SK-N-SH (cell line): ENCODE results near the gene SLC13A1. TPM values are rescaled to one million over a fixed set of nuclear protein-coding genes. Genes with fewer than 3 reads are reported as not detected.

ENCODE experiments used
- CTCF ChIA-PET: fragments of 300-600, 350-600 bp; formaldehyde crosslinking; extraction: SDS; loops from one replicate; lab custom pipeline; 2021; lab: Yijun Ruan, JAX
- POLR2A ChIA-PET: fragments of 350-600 bp; sonication (Branson Sonifier 250); formaldehyde crosslinking; extraction: SDS; loops from one replicate; lab custom pipeline; 2020; ENCODE audit warnings: antibody characterized with exemption, inconsistent platforms; lab: Yijun Ruan, JAX
- DNase-seq: peaks from one replicate; pipeline ENCODE4 v3.0.0; 2012
- H2AFZ ChIP-seq: fragments of 200-600 bp; sonication (generic); 2 replicates; pipeline ENCODE4 v1.8.1; 2016; ENCODE audit warnings: antibody characterized with exemption, mild to moderate bottlenecking, low read depth
- H3F3A ChIP-seq: fragments of 200-600 bp; sonication (generic); replicated peaks from 2 replicates; pipeline ENCODE3; 2016; ENCODE audit warnings: antibody characterized with exemption, mild to moderate bottlenecking; ENCODE audit not compliant: insufficient read depth
- H3K27ac ChIP-seq, 2 experiments: fragments of 200-500 bp in 1 of 2; fragments of 200-600 bp in 1 of 2; sonication (Bioruptor generic) in 1 of 2; sonication (generic), shearing (Covaris generic) in 1 of 2; 2 replicates each; pipeline versions ENCODE4 v1.5.1 to v1.6.1; 2014 to 2016; ENCODE audit warnings: low read depth in 2 of 2, inconsistent platforms in 1 of 2, low read length in 1 of 2, mild to moderate bottlenecking in 1 of 2, mixed read lengths in 1 of 2
- H3K27me3 ChIP-seq: fragments of 200-600 bp; sonication (generic), shearing (Covaris generic); 2 replicates; pipeline ENCODE4 v1.6.1; 2016; ENCODE audit warnings: mixed run types; ENCODE audit not compliant: insufficient read depth
- H3K36me3 ChIP-seq, 2 experiments: fragments of 200-500 bp in 1 of 2; fragments of 200-600 bp in 1 of 2; sonication (Bioruptor generic) in 1 of 2; sonication (generic) in 1 of 2; replicated peaks in 1 of 2; 2 replicates each; pipeline versions ENCODE3 to v1.5.1; 2014 to 2016; ENCODE audit warnings: low read length in 1 of 2, mild to moderate bottlenecking in 1 of 2; ENCODE audit not compliant: insufficient read depth in 2 of 2, control insufficient read depth in 1 of 2
- H3K4me1 ChIP-seq, 2 experiments: fragments of 200-500 bp in 1 of 2; fragments of 200-600 bp in 1 of 2; sonication (Bioruptor generic) in 1 of 2; sonication (generic), shearing (Covaris generic) in 1 of 2; 2 replicates each; pipeline versions ENCODE4 v1.5.1 to v1.6.1; 2014 to 2016; ENCODE audit warnings: low read depth in 1 of 2, low read length in 1 of 2, mixed run types in 1 of 2; ENCODE audit not compliant: insufficient read depth in 2 of 2, control insufficient read depth in 1 of 2
- H3K4me2 ChIP-seq: fragments of 200-600 bp; sonication (generic), shearing (Covaris generic); 2 replicates; pipeline ENCODE4 v1.6.1; 2017; ENCODE audit warnings: mixed run types
- H3K4me3 ChIP-seq, 2 experiments: fragments of 200-500 bp in 1 of 2; fragments of 200-600 bp in 1 of 2; sonication (Bioruptor generic) in 1 of 2; sonication (generic), shearing (Covaris generic) in 1 of 2; 2 replicates each; pipeline versions ENCODE4 v1.5.1 to v1.8.1; 2014 to 2016; ENCODE audit warnings: low read depth in 2 of 2, inconsistent platforms in 1 of 2, low read length in 1 of 2, mild to moderate bottlenecking in 1 of 2, mixed read lengths in 1 of 2, moderate library complexity in 1 of 2
- H3K79me2 ChIP-seq: fragments of 200-600 bp; sonication (generic); 2 replicates; pipeline ENCODE4 v1.8.1; 2017; ENCODE audit warnings: mild to moderate bottlenecking; ENCODE audit not compliant: insufficient read depth
- H3K9ac ChIP-seq: fragments of 200-600 bp; sonication (generic); 2 replicates; pipeline ENCODE4 v1.6.1; 2017; ENCODE audit warnings: mixed run types
- H3K9me2 ChIP-seq: fragments of 200-600 bp; sonication (generic); 2 replicates; pipeline ENCODE4 v1.6.1; 2017; ENCODE audit warnings: mixed run types
- H3K9me3 ChIP-seq: fragments of 200-600 bp; sonication (generic); 2 replicates; pipeline ENCODE4 v1.6.1; 2017; ENCODE audit warnings: mixed run types, mild to moderate bottlenecking, moderate library complexity
- H4K20me1 ChIP-seq: fragments of 200-600 bp; sonication (generic); 2 replicates; pipeline ENCODE4 v1.6.1; 2017; ENCODE audit warnings: mild to moderate bottlenecking, mixed run types; ENCODE audit not compliant: insufficient read depth
- EP300 ChIP-seq, 2 experiments: IDR thresholded peaks; 2 replicates each; pipeline versions ENCODE4 v1.4.0 to v1.6.1; 2012; ENCODE audit warnings: borderline replicate concordance in 1 of 2, low read depth in 1 of 2, low read length in 1 of 2
- EZH2phosphoT487 ChIP-seq: fragments of 200-600 bp; sonication (generic); IDR thresholded peaks from 2 replicates; pipeline ENCODE4 v1.6.1; 2017; ENCODE audit warnings: low read depth, mixed run types, mild to moderate bottlenecking, antibody characterized with exemption, moderate library complexity, borderline replicate concordance
- NFIC ChIP-seq: IDR thresholded peaks from 2 replicates; pipeline ENCODE4 v1.4.0; 2012; ENCODE audit warnings: borderline replicate concordance
- RCOR1 ChIP-seq: fragments of 150-350 bp; IDR thresholded peaks from 2 replicates; pipeline ENCODE4 v1.6.1; 2017; ENCODE audit warnings: antibody characterized with exemption, low read length
- RXRA ChIP-seq: IDR thresholded peaks from 2 replicates; pipeline ENCODE4 v1.4.0; 2012; ENCODE audit warnings: low read depth, mild to moderate bottlenecking, borderline replicate concordance
- SIN3A ChIP-seq: IDR thresholded peaks from 2 replicates; pipeline ENCODE4 v1.6.1; 2012; ENCODE audit warnings: low read depth, mild to moderate bottlenecking, low read length, moderate library complexity, borderline replicate concordance
- SMC3 ChIP-seq: IDR thresholded peaks from 2 replicates; pipeline ENCODE4 v1.6.1; 2012; ENCODE audit warnings: low read depth, low read length, improper control_type of control experiment
- TAF1 ChIP-seq: IDR thresholded peaks from 2 replicates; pipeline ENCODE4 v1.6.1; 2012; ENCODE audit warnings: low read depth, mild to moderate bottlenecking, low read length, moderate library complexity, borderline replicate concordance
- TEAD4 ChIP-seq: IDR thresholded peaks from 2 replicates; pipeline ENCODE4 v1.4.0; 2012; ENCODE audit warnings: mild to moderate bottlenecking, borderline replicate concordance; ENCODE audit not compliant: insufficient read depth
- WGBS: methylation state at CpG from one replicate; pipeline ENCODE4 v1.1.6; 2017; ENCODE audit warnings: low lambda C conversion rate; 5-methylcytosine and 5-hydroxymethylcytosine counted together
- polyA plus RNA-seq, 3 experiments: library from polyadenylated mRNA; depleted of rRNA; stranded (reverse); fragments of >200 nt; gene quantifications; 2 replicates each; pipeline ENCODE4 v1.2.3, GENCODE V29; 2012
- TF ChIP-seq, protein P1 (sequence below): fragments of 200-600 bp; sonication (generic); IDR thresholded peaks from 2 replicates; pipeline ENCODE4 v1.6.1; 2017; ENCODE audit warnings: antibody characterized with exemption, mild to moderate bottlenecking, moderate library complexity
- TF ChIP-seq, protein P2 (sequence below): fragments of 150-350 bp; IDR thresholded peaks from 2 replicates; pipeline ENCODE4 v1.6.1; 2016; ENCODE audit warnings: mild to moderate bottlenecking, low read depth, low read length
- TF ChIP-seq, protein P3 (sequence below): IDR thresholded peaks from 2 replicates; pipeline ENCODE4 v1.4.0; 2012; ENCODE audit warnings: low read depth

The SLC13A1 gene
- polyA plus RNA-seq, 1 of the 3 experiments (the other 2 are of a cell fraction) = not detected

DNA sequence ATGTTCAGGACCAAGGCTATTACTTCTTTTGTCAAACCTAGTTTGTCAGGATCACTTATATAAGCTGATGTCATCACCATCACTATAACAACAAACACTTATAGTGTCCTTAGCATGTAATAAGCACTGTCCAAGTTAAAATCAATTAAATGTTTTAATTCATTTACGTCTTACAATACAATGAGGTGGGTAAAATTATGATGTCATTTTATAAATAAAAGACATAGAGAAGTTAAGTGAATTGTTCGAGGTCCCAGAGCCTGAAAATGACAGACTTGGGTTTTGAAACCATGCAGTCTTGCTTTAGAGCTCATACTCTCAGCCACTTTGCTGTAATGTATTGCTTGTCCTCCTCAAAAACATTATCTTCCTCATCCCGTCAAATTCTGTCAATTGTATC lies 48.3 kb downstream of the SLC13A1 start:
- no peaks in the 10 kb centered on the region for H3K36me3 ChIP-seq
- CTCF ChIA-PET = interaction anchor here (0.9 kb wide), 1 partner anchor 81 kb away, joined by 3 read pairs; no protein-coding TSS in a partner anchor
- 18% methylated on average over 3 of the region's 3 CpGs for WGBS
- H3K27ac ChIP-seq = no peak overlapping the region
- H4K20me1 ChIP-seq = no peaks in the 10 kb centered on the region
- no peaks in the 10 kb centered on the region; a peak in 1 of 4 replicates for H3K4me1 ChIP-seq
- H3K79me2 ChIP-seq = no peaks in the 10 kb centered on the region
- H3F3A ChIP-seq = no peaks in the 10 kb centered on the region
- no peak for DNase-seq
- TF ChIP-seq TAF1 = no peak
- TF ChIP-seq NFIC = no peak
- no peak for TF ChIP-seq RCOR1
- TF ChIP-seq, protein P1, sequence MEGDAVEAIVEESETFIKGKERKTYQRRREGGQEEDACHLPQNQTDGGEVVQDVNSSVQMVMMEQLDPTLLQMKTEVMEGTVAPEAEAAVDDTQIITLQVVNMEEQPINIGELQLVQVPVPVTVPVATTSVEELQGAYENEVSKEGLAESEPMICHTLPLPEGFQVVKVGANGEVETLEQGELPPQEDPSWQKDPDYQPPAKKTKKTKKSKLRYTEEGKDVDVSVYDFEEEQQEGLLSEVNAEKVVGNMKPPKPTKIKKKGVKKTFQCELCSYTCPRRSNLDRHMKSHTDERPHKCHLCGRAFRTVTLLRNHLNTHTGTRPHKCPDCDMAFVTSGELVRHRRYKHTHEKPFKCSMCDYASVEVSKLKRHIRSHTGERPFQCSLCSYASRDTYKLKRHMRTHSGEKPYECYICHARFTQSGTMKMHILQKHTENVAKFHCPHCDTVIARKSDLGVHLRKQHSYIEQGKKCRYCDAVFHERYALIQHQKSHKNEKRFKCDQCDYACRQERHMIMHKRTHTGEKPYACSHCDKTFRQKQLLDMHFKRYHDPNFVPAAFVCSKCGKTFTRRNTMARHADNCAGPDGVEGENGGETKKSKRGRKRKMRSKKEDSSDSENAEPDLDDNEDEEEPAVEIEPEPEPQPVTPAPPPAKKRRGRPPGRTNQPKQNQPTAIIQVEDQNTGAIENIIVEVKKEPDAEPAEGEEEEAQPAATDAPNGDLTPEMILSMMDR = no peak
- no peak for TF ChIP-seq RXRA
- TF ChIP-seq EP300 (IDR thresholded peaks at IDR 0.05; ENCODE audit: borderline replicate concordance in 1 of 2, low read depth in 1 of 2, low read length in 1 of 2) = no peak
- TF ChIP-seq, protein P2, sequence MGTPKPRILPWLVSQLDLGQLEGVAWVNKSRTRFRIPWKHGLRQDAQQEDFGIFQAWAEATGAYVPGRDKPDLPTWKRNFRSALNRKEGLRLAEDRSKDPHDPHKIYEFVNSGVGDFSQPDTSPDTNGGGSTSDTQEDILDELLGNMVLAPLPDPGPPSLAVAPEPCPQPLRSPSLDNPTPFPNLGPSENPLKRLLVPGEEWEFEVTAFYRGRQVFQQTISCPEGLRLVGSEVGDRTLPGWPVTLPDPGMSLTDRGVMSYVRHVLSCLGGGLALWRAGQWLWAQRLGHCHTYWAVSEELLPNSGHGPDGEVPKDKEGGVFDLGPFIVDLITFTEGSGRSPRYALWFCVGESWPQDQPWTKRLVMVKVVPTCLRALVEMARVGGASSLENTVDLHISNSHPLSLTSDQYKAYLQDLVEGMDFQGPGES = no peak
- TF ChIP-seq, protein P3, sequence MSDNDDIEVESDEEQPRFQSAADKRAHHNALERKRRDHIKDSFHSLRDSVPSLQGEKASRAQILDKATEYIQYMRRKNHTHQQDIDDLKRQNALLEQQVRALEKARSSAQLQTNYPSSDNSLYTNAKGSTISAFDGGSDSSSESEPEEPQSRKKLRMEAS = no peak
- no peak for TF ChIP-seq EZH2phosphoT487
- TF ChIP-seq SMC3 = no peak
- POLR2A ChIA-PET = no interaction called here
- H3K9me3 ChIP-seq = no peaks in the 10 kb centered on the region
- no peak overlapping the region for H3K9ac ChIP-seq
- H3K4me2 ChIP-seq = no peak overlapping the region
- no peak overlapping the region for H2AFZ ChIP-seq
- H3K9me2 ChIP-seq = no peaks in the 10 kb centered on the region
- H3K27me3 ChIP-seq = no peaks in the 10 kb centered on the region
- no peak overlapping the region for H3K4me3 ChIP-seq

DNA sequence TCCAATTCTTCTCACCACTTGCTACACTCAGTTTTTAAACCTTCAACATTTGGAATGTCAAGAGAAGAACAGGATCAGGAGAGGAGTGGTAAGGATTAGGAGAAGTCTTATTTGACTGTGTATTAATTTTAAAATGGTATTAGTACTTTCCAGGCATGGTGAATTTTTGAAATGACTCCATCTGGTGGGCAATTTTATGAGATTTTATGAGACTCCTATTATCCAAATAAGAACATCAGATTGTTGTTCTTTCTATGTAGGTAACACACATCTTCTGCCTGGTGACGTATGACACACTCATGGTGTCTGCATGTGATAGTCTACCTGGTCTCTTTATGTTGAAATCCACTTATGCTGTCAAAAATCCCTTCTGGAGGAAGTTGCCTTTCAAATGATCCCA lies 51.0 kb downstream of the SLC13A1 start:
- POLR2A ChIA-PET = no interaction called here
- H4K20me1 ChIP-seq = no peaks in the 10 kb centered on the region
- H3K9me2 ChIP-seq = no peaks in the 10 kb centered on the region
- WGBS = 16% methylated on average over 1 of the region's 1 CpG
- TF ChIP-seq SMC3 = no peak
- no peak for TF ChIP-seq SIN3A
- TF ChIP-seq, protein P1 = peak; percentile 30; the same call in 1 of the 2 replicates
- TF ChIP-seq TEAD4 = no peak
- H3K4me3 ChIP-seq = no peak overlapping the region
- no peak overlapping the region for H3K4me2 ChIP-seq
- no peak overlapping the region for H3K27ac ChIP-seq
- no peaks in the 10 kb centered on the region for H3K27me3 ChIP-seq
- H3K9me3 ChIP-seq = no peaks in the 10 kb centered on the region
- no peak overlapping the region for H2AFZ ChIP-seq
- H3F3A ChIP-seq = no peaks in the 10 kb centered on the region
- H3K36me3 ChIP-seq = no peaks in the 10 kb centered on the region
- no peak overlapping the region for H3K9ac ChIP-seq
- CTCF ChIA-PET = interaction anchor here (1.0 to 1.6 kb wide), 2 partner anchors 9 to 14 kb away, joined by 3 read pairs; no protein-coding TSS in a partner anchor
- H3K79me2 ChIP-seq = no peaks in the 10 kb centered on the region
- H3K4me1 ChIP-seq = no peaks in the 10 kb centered on the region
- DNase-seq = no peak
